Thymus (tissue), 11 donors: ENCODE results near the gene RGS14. TPM values are rescaled to one million over a fixed set of nuclear protein-coding genes. Genes with fewer than 3 reads are reported as not detected.
"Not testable (repeated sequence)": the region's sequence is repeated elsewhere in the genome, so short reads cannot be mapped to it uniquely, and the experiment has no call there.

Source experiments
- DNase-seq, 9 donors: peaks; one replicate each; pipeline ENCODE4 v3.0.0-alpha.2; 2013; ENCODE audit warnings: low spot score in 9 of 9, low read depth in 6 of 9, missing footprints in 1 of 9
- H3K27ac ChIP-seq, 2 donors: one replicate each; pipeline ENCODE4 v1.5.1; 2013; ENCODE audit warnings: control low read depth in 1 of 2, low read depth in 1 of 2, low read length in 1 of 2, mild to moderate bottlenecking in 1 of 2, moderate library complexity in 1 of 2
- H3K27me3 ChIP-seq, 2 donors: one replicate each; pipeline ENCODE4 v1.5.1; 2013; ENCODE audit warnings: low read length in 1 of 2; ENCODE audit not compliant: control insufficient read depth in 2 of 2, insufficient read depth in 1 of 2
- H3K36me3 ChIP-seq, 2 donors: one replicate each; pipeline ENCODE4 v1.5.1; 2013; ENCODE audit warnings: low read length in 1 of 2, mild to moderate bottlenecking in 1 of 2, moderate library complexity in 1 of 2; ENCODE audit not compliant: control insufficient read depth in 2 of 2, insufficient read depth in 2 of 2
- H3K4me1 ChIP-seq, 2 donors: one replicate each; pipeline ENCODE4 v1.5.1; 2013; ENCODE audit warnings: low read length in 2 of 2; ENCODE audit not compliant: control insufficient read depth in 2 of 2, insufficient read depth in 2 of 2
- H3K4me3 ChIP-seq, 2 donors: one replicate each; pipeline ENCODE4 v1.5.1; 2013; ENCODE audit warnings: low read length in 2 of 2, control low read depth in 1 of 2, mild to moderate bottlenecking in 1 of 2
- H3K9me3 ChIP-seq, 2 donors: one replicate each; pipeline ENCODE4 v1.5.1; 2013; ENCODE audit warnings: low read length in 1 of 2, mild to moderate bottlenecking in 1 of 2; ENCODE audit not compliant: control insufficient read depth in 2 of 2, insufficient read depth in 1 of 2
- WGBS: extraction: QIAGEN DNeasy Blood & Tissue Kit; methylation state at CpG from one replicate; pipeline ENCODE4 v1.1.7; 2013; 5-methylcytosine and 5-hydroxymethylcytosine counted together
- polyA plus RNA-seq: library from polyadenylated mRNA; stranded (reverse); fragments of 200-250 nt; gene quantifications from one replicate; pipeline ENCODE4 v1.2.3, GENCODE V29; 2013
- total RNA-seq: library from RNA; stranded (reverse); fragments of 120-200 nt; gene quantifications from one replicate; pipeline ENCODE4 v1.2.4, GENCODE V29; 2013
- donor health status: healthy.

RGS14 gene
- total and polyA plus RNA-seq, 2 donors, result 49.5 to 52.7 TPM

DNA sequence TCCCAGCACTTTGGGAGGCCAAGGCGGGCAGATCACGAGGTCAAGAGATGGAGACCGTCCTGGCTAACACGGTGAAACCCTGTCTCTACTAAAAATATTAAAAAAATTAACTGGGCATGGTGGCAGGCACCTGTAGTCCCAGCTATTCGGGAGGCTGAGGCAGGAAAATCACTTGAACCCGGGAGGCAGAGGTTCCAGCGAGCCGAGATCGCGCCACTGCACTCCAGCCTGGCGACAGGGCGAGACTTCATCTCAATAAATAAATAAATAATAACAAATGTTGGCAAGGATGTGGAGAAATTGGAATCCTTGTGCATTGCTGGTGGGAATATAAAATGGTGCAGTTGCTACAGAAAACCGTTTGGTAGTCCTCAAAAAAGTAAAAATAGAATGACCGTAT lies 14.7 kb upstream of the RGS14 start:
- not testable (repeated sequence) for DNase-seq, H3K27ac ChIP-seq, H3K9me3 ChIP-seq, H3K27me3 ChIP-seq, H3K4me1 ChIP-seq, H3K4me3 ChIP-seq
- H3K36me3 ChIP-seq, result peaks cover 41 to 49% of the 10 kb centered on the region in 2 donors
- 98% methylated on average over 14 of the region's 14 CpGs for WGBS

DNA sequence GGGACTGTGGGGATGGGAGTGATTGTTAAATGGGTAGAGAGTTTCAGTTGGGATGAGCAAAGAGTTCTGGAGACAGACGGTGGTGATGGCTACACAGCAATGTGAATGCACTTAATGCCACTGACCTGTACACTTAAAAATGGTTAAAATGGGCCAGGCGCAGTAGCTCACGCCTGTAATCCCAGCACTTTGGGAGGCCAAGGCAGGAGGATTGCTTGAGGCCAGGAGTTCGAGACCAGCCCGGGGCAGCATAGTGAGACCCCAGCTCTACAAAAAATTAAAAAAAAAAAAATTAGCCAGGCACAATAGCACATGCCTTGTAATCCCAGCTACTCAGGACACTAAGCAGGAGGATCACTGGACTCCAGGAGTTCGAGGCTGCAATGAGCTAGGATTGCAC lies 13.9 kb upstream of the RGS14 start:
- Histone ChIP-seq H3K27ac (no peak overlapping the region), H3K9me3 (peaks cover 0 to 1% of the 10 kb centered on the region in 2 donors), H3K27me3 (no peaks in the 10 kb centered on the region), H3K4me3 (no peak overlapping the region), H3K4me1 (peaks cover 0 to 6% of the 10 kb centered on the region in 2 donors), H3K36me3 (peaks cover 33 to 42% of the 10 kb centered on the region in 2 donors)
- DNase-seq, result no peak
- WGBS, result 99% methylated on average over 6 of the region's 6 CpGs

DNA sequence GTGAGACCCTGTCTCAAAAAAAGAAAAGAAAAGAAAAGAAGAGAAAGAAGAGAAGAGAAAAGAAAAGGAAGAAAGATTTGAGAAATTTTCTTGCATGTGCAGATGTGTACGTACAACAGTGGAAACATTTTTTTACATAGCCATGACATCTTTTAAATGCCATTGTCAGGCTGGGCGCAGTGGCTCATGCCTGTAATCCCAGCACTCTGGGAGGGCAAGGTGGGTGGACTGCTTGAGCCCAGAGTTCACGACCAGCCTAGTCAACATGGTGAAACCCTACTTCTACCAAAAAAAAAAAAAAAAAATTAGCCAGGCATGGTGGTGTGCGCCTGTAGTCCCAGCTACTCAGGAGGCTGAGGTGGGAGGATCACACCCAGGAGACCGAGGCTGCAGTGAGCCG lies 12.8 kb upstream of the RGS14 start:
- H3K9me3 ChIP-seq, result no peaks in the 10 kb centered on the region
- peaks cover 1 to 11% of the 10 kb centered on the region in 2 donors for H3K4me1 ChIP-seq
- no peak overlapping the region for H3K4me3 ChIP-seq
- no peak overlapping the region for H3K27ac ChIP-seq
- 97% methylated on average over 6 of the region's 6 CpGs for WGBS
- DNase-seq, result no peak
- H3K36me3 ChIP-seq, result peaks cover 36 to 39% of the 10 kb centered on the region in 2 donors
- H3K27me3 ChIP-seq, result no peaks in the 10 kb centered on the region

DNA sequence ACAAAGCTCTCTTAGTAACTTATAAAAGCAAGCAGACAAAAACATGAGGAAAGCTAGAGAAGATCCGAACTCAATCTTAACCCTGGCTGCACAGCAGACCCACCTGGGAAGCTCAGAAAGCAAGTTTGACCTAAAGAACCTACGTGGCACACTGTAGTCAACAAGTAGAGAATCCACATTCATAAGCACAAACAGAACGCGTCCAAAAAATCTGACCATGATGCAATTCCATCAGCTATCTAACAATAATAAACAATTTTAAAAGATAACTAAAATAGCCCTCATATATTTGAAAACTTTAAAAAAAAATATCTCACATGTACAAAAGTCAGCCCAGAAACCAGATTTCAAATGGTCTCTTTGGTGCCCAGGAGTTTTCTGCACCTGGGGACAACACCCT lies 10.9 kb upstream of the RGS14 start:
- DNase-seq, result no peak
- Histone ChIP-seq H3K4me3 (no peak overlapping the region), H3K27ac (no peak overlapping the region), H3K9me3 (no peaks in the 10 kb centered on the region), H3K4me1 (peaks cover 10 to 27% of the 10 kb centered on the region in 2 donors), H3K36me3 (peaks cover 31 to 37% of the 10 kb centered on the region in 2 donors), H3K27me3 (no peaks in the 10 kb centered on the region)
- 85% methylated on average over 4 of the region's 4 CpGs for WGBS

DNA sequence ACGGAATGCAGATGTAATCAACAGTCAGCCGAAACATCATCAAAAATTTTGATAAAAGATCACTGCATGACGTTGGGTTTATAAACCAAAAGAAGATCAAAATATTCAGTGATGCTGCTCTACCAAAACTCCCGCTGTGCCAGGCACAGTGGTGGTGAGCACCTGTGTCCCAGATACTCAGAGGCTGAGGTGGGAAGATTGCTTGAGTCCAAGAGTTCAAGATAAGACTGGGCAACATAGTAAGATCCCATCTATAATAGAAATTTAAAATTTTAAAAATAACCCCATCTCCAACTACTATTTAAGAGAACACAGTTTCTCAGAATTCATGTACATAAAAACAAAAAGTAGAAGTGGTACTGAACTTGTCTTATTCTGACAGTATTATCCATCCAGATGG lies 10.0 kb upstream of the RGS14 start:
- H3K9me3 ChIP-seq, result peaks cover 0 to 3% of the 10 kb centered on the region in 2 donors
- H3K27ac ChIP-seq, result no peak overlapping the region
- H3K4me1 ChIP-seq, result peaks cover 13 to 32% of the 10 kb centered on the region in 2 donors
- H3K36me3 ChIP-seq, result peaks cover 25 to 33% of the 10 kb centered on the region in 2 donors
- no peaks in the 10 kb centered on the region for H3K27me3 ChIP-seq
- DNase-seq, result no peak
- H3K4me3 ChIP-seq, result no peak overlapping the region
- WGBS, result 95% methylated on average over 4 of the region's 4 CpGs

DNA sequence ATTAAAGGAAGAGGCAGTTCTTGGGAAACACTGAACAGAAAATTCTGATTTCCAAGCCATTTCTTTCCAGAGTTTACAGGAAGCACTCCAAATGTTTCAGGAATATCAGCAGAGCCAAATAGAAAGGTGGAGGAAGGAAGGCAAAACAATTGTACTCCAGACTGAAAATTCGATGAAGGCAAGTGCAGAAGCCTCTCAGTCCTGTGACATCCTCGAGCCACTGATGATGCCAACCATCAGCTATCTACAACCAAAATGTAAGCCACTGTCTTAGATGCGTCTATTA lies 8.4 kb upstream of the RGS14 start:
- H3K27ac ChIP-seq, result no peak overlapping the region
- peaks cover 13 to 32% of the 10 kb centered on the region in 2 donors for H3K4me1 ChIP-seq
- DNase-seq, result no peak
- 91% methylated on average over 3 of the region's 3 CpGs for WGBS
- peaks cover 0 to 3% of the 10 kb centered on the region in 2 donors for H3K9me3 ChIP-seq
- peaks cover 21 to 28% of the 10 kb centered on the region in 2 donors for H3K36me3 ChIP-seq
- no peak overlapping the region for H3K4me3 ChIP-seq
- no peaks in the 10 kb centered on the region for H3K27me3 ChIP-seq

DNA sequence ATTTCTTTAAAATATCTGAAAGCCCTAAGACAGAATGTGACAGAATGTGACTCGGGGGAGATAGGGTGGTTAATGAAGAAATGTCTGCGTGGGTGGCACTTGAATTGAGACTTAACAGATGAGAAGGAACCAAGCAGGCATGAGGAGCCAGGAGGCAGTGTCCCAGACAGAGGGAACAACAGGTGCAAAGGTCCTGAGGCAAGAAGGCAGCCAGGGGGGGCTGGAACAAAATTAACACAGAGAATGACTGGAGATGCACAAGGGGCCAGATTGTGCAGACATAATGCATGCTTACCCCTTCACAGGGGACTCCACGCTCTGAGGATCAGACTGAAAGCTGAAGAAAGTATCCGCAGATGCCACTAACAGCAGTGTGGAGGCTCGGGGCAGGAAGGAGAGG lies 8.0 kb upstream of the RGS14 start:
- Histone ChIP-seq H3K4me1 (peaks cover 13 to 35% of the 10 kb centered on the region in 2 donors), H3K27me3 (no peaks in the 10 kb centered on the region), H3K36me3 (peaks cover 21 to 28% of the 10 kb centered on the region in 2 donors), H3K4me3 (no peak overlapping the region), H3K27ac (no peak overlapping the region), H3K9me3 (peaks cover 0 to 6% of the 10 kb centered on the region in 2 donors)
- WGBS, result 95% methylated on average over 5 of the region's 5 CpGs
- DNase-seq, result no peak

DNA sequence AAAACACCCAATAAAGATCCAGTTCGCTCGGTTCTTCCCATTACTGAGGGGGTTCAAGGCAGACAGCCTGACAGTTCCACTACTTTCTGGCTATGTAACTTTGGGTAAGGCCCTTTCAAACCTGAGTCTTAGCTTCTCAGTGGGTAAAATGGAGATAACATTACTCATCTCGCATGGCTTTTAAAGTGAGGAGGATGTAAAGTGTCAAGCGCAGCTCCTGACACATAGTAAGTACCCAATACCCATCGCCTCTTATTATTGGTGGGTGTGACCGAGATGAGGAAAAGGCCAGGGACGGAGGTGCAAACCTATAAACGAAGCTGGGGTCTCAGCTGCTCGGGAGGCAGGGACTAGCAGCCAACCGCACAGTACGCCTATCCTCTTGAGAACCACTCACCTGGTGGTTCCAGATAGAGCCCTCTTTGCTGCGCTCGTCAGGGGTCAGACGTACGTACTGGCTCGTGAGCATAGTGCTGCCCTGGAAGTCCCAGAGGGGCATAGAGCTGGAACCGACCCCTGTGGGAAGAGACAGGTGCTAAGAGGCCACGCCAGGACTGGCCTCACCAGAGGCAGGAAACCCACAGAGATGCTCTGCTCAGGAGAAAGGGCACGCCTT lies 6.8 kb upstream of the RGS14 start:
- H3K9me3 ChIP-seq, result peaks cover 0 to 12% of the 10 kb centered on the region in 2 donors
- H3K4me1 ChIP-seq, result peaks cover 17 to 46% of the 10 kb centered on the region in 2 donors
- 19% methylated on average over 19 of the region's 19 CpGs for WGBS
- no peaks in the 10 kb centered on the region for H3K27me3 ChIP-seq
- H3K4me3 ChIP-seq, result peak overlapping the region; percentile 86 to 99
- peaks cover 21 to 26% of the 10 kb centered on the region in 2 donors for H3K36me3 ChIP-seq
- peak overlapping the region; percentile 99 to 100 for H3K27ac ChIP-seq
- DNase-seq, result no peak

DNA sequence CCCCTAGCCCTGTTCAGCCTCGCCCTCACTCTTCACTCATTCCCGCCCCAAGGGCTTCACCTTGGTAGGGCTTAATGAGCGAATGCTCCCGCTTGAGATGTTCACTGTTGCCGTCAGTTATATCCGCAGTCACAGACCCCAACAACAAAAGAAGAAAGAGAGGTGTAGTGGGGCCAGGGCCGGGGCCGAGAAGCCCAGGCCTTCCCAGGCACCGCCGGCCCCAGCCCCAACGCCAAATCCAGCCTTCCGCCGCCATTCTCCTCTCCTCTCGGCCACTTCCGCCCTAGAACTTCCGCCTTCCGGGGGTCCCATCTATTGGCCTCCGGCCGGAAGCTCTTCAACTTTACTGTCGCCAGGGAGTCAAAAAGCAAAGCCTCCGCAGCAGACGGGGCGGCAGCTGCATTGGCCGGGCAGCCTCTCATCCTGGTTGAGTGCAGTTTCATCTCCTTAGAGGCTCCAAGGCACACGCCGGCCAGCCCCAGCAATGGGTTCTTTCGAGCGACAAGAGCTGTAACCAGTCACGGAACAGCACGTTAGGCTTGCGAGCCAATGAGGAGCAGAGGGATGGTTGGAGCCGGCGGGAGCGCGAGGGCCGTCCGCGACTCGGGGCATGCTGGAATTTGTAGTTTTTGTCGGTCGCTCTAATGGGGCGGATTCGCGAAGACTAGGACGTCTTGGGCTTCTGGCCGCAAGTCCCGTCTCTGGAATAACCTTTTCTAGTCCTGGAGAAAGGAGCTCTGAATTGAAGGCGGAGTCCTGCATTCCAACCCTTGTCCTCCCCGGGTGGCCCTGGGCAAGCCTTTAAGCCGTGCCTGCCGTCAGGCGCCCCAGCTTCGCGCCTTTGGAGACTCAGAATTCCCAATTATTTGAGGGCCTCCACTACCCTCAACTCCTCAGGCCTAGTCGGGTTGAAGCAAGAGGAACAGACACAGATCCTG lies 6.1 kb upstream of the RGS14 start, which contains the start of gene LMAN2:
Gene LMAN2 (minus strand): TSS at position 277 of the 938 bp plus-strand sequence. CDS start 21 bp downstream, at position 256.
- peak; percentile 91 to 99 (median 94) for DNase-seq
- WGBS, result 9% methylated on average over 55 of the region's 55 CpGs
- Histone ChIP-seq H3K27me3 (no peaks in the 10 kb centered on the region), H3K27ac (peak within 1 kb of the TSS; percentile 99 to 100), H3K9me3 (peaks cover 0 to 12% of the 10 kb centered on the region in 2 donors), H3K4me3 (peak within 1 kb of the TSS; percentile 86 to 99), H3K36me3 (peaks cover 19 to 23% of the 10 kb centered on the region in 2 donors), H3K4me1 (peaks cover 25 to 54% of the 10 kb centered on the region in 2 donors)
